Epithelial cell of proximal tubule (primary cell): ENCODE results near the gene CHODL. TPM values are rescaled to one million over a fixed set of nuclear protein-coding genes. Genes with fewer than 3 reads are reported as not detected.
A peak's percentile ranks its signal among the peaks of the same experiment; 100 is the strongest.

Experiments
- DNase-seq: peaks from one replicate; pipeline ENCODE4 v3.0.0-alpha.2; 2011; ENCODE audit warnings: low read depth
- H3K4me3 ChIP-seq: 2 replicates; pipeline ENCODE4 v1.5.1; 2011; ENCODE audit warnings: low read depth, mild to moderate bottlenecking, low read length
- CTCF ChIP-seq: conservative IDR thresholded peaks from 2 replicates; pipeline ENCODE4 v1.5.1; 2012; ENCODE audit warnings: low read depth, mild to moderate bottlenecking, low read length
- total RNA-seq: library from RNA; depleted of rRNA; stranded (reverse); fragments of >200 nt; gene quantifications from 2 replicates; pipeline ENCODE4 v1.2.3, GENCODE V29; 2015

Gene CHODL
- total RNA-seq = 0.14 and 0.81 TPM in 2 replicates

GRCh38 chr21:18244671-18245463, at the start of gene CHODL:
Gene CHODL, plus strand, starts transcription at chr21:18244833. Its CDS starts 391 bp downstream, at chr21:18245224.
- no peak for TF ChIP-seq CTCF
- DNase-seq = no peak
- H3K4me3 ChIP-seq = peak within 1 kb of the TSS; percentile 5

- DNase-seq = no peak
- H3K4me3 ChIP-seq = no peak overlapping the region
- no peak for TF ChIP-seq CTCF
These were observed 39.7 kb upstream of the CHODL start for GRCh38 chr21:18204931-18205330.

GRCh38 chr21:18218331-18218730, 26.3 kb upstream of the CHODL start:
- H3K4me3 ChIP-seq = no peak overlapping the region
- DNase-seq = no peak
- TF ChIP-seq CTCF = no peak

- no peak for DNase-seq
- no peak for TF ChIP-seq CTCF
- no peak overlapping the region for H3K4me3 ChIP-seq
These were observed 24.1 kb upstream of the CHODL start for GRCh38 chr21:18220498-18220897.

GRCh38 chr21:18222346-18222745, 22.3 kb upstream of the CHODL start:
- H3K4me3 ChIP-seq = no peak overlapping the region
- no peak for TF ChIP-seq CTCF
- DNase-seq = no peak

GRCh38 chr21:18228060-18228739, 16.4 kb upstream of the CHODL start:
- no peak overlapping the region for H3K4me3 ChIP-seq
- no peak for TF ChIP-seq CTCF

More at GRCh38 chr21:18228060-18228739, 16.4 kb upstream of the CHODL start:
- DNase-seq = no peak
